ENCODE measurements around the gene PTPRCAP. TPM values are rescaled to one million over a fixed set of nuclear protein-coding genes. Genes with fewer than 3 reads are reported as not detected.

PTPRCAP gene
- total and polyA plus RNA-seq, 10 of the 15 experiments (the other 5 are each of a cell fraction or from before 2014, with no cell fraction given): 4.7 to 266 (median 125) TPM

DNA sequence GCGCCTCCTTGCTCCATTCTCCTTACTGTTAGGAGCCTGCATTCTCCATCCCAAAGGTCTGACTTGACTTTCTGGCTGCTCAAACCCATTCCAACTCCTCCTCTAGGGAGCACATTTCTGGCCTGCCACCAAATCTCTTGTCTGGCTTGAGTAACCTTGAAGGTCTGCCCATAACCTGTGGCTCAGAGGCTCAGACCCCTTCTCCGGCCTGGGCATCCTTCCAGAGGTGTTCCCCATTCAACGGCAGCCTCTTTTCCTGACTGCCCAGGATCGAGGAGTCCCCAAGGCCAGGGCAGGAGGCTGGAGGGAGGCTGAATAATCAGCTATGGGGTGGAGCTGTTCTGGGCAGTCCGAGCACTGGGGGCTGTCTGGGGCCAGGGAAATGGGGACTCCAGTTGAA lies 43.5 kb downstream of the PTPRCAP start:
- H3K9me3 ChIP-seq (replicated peaks; ENCODE audit: control insufficient read depth, insufficient read depth, low read length): no peaks in the 10 kb centered on the region
- no peaks in the 10 kb centered on the region; the same call in 1 of the 2 replicates for H4K20me1 ChIP-seq (ENCODE audit: control insufficient read depth, insufficient read depth)
- SMC1A ChIA-PET (ENCODE audit: uncharacterized antibody, unreplicated experiment): interaction anchor here (3.4 kb wide), 1 partner anchor 7 kb away, joined by 17 read pairs; the partner anchor contains the start of gene PPP1CA
- ATAC-seq (no peak), DNase-seq (ENCODE audit: low read depth, low spot score) (no peak), FAIRE-seq (no peak)
- RAD21 ChIA-PET (ENCODE audit: unreplicated experiment): no interaction called here
- peaks cover 18 to 19% of the 10 kb centered on the region in 2 experiments for H3K36me3 ChIP-seq (ENCODE audit: control insufficient read depth in 2 of 2, insufficient read depth in 2 of 2, low read length in 1 of 2)
- in situ Hi-C loops (cut with MboI) (no loop called here), intact Hi-C loops (cut with micrococcal nuclease; ENCODE audit: unreplicated experiment) (no loop called here)
- H3K4me2 ChIP-seq (ENCODE audit: control insufficient read depth, insufficient read depth): no peak overlapping the region
- BruUV-seq (replicated peaks): no TSS peak
- 82% methylated on average over 5 of the region's 5 CpGs for WGBS (ENCODE audit: insufficient coverage, insufficient replicate concordance, low lambda C conversion rate, missing lambda C conversion rate)
- peaks cover 26% of the 10 kb centered on the region for H3K79me2 ChIP-seq (ENCODE audit: control insufficient read depth, insufficient read depth, low read length)
- H2AFZ ChIP-seq (ENCODE audit: control insufficient read depth, low read depth, low read length): no peak overlapping the region
- TF ChIP-seq TAF1 (IDR thresholded peaks at IDR 0.05; ENCODE audit: borderline replicate concordance, low read depth, low read length): no peak
- TF ChIP-seq HDGF (IDR thresholded peaks at IDR 0.05): no peak
- no peak for TF ChIP-seq ASH2L (IDR thresholded peaks at IDR 0.05; ENCODE audit: borderline replicate concordance, low read depth)
- TF ChIP-seq FOXM1 (IDR thresholded peaks at IDR 0.05; ENCODE audit: low read depth, low read length): no peak
- TF ChIP-seq ETV6 (conservative IDR thresholded peaks at IDR 0.05 in 1 of 2, IDR thresholded peaks at IDR 0.05 in 1 of 2; ENCODE audit: borderline replicate concordance in 1 of 2, low read depth in 1 of 2): no peak
- TF ChIP-seq, protein P1, sequence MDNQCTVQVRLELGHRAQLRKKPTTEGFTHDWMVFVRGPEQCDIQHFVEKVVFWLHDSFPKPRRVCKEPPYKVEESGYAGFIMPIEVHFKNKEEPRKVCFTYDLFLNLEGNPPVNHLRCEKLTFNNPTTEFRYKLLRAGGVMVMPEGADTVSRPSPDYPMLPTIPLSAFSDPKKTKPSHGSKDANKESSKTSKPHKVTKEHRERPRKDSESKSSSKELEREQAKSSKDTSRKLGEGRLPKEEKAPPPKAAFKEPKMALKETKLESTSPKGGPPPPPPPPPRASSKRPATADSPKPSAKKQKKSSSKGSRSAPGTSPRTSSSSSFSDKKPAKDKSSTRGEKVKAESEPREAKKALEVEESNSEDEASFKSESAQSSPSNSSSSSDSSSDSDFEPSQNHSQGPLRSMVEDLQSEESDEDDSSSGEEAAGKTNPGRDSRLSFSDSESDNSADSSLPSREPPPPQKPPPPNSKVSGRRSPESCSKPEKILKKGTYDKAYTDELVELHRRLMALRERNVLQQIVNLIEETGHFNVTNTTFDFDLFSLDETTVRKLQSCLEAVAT (IDR thresholded peaks at IDR 0.05): no peak
- no peak for TF ChIP-seq CBFB (IDR thresholded peaks at IDR 0.05; ENCODE audit: low read depth)
- H3K27me3 ChIP-seq (replicated peaks in 1 of 2; ENCODE audit: control insufficient read depth in 2 of 2, insufficient read depth in 2 of 2, low read length in 1 of 2): no peaks in the 10 kb centered on the region
- no peak overlapping the region for H3K27ac ChIP-seq (ENCODE audit: control insufficient read depth, insufficient read depth)
- no peak overlapping the region for H3K9ac ChIP-seq (ENCODE audit: control insufficient read depth, insufficient read depth, low read length)
- POLR2A ChIA-PET: interaction anchor here (1.1 kb wide), 1 partner anchor 91 kb away, joined by 4 read pairs; no protein-coding TSS in a partner anchor
- H3K4me3 ChIP-seq: no peak overlapping the region
- CTCF ChIA-PET: interaction anchor here (0.8 to 1.8 kb wide), 3 partner anchors 12 to 112 kb away, joined by 3 read pairs; partner anchors contain the start of genes PITPNM1 and PTPRCAP
- peaks cover 10% of the 10 kb centered on the region for H3K4me1 ChIP-seq (ENCODE audit: control insufficient read depth, insufficient read depth, low read length)

Measured in GM12878 (cell line).